GM18499 (cell line): ENCODE results near the gene EXOG.

Experiments used
- ATAC-seq: cut with Tn5 transposase; IDR thresholded peaks from one replicate; pipeline ENCODE4 v1.9.1; 2021; ENCODE audit warnings: moderate number of reproducible peaks; ENCODE audit not compliant: insufficient read depth, unreplicated experiment

EXOG gene

GRCh38 chr3:38500688-38501417 lies 4.7 kb downstream of the EXOG start:
- ATAC-seq: no peak

DNA sequence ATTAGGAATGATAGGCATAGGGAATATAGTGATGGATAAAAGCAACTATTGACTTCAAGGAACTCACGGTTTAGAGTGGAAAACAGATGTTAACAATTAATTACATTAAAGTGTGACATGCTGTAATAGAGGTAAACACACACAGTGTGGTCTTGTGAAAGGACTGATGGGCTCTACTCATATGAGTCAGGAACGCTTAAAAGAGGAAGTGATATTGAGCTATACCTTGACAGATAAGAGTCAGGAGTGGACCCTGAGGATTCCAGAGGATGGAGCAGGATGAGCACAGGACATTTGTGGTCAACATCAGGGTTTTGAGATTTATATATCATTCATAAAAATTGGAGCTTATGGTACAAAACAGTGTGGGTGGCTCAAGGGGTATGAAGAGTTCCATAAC lies 11.0 kb downstream of the EXOG start:
- peak; percentile 92 for ATAC-seq

DNA sequence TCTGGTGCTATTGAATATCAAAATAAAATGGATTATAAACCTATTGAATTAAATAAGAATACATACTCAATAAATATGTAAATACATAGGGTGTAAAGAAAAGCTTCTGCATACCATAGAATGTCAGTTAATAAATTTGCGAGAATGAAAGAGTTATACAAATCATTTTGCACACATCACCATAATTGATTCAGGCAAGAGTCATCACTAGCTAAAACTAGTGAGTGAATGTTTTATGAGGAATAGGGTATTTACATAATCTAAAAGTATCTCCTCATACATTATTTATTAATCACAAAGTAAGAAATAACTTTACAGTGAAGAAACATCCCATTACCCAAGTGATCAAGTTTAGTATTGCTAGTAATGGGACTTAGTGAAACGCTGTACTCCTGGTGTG lies 13.6 kb downstream of the EXOG start:
- ATAC-seq: no peak

DNA sequence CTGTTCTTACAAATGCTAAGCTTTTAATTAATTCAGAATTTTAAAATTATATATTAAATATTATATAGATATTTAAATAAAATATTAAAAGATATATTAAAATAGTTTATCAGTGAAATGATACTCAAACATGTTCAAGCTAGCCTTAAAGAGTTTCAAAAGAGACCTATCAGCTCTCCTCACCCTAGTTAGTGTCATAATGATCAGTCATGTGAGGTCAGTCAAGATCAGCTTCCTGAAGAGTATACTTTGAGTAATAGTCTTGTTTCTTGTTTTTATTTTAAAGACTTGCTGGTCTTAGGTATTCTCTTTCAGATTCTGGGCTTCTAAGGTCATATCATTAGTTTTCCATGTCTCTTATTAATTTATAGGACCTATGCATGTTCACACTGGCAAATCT lies 14.5 kb downstream of the EXOG start:
- ATAC-seq: no peak

GRCh38 chr3:38511546-38511945 lies 15.4 kb downstream of the EXOG start:
- no peak for ATAC-seq

DNA sequence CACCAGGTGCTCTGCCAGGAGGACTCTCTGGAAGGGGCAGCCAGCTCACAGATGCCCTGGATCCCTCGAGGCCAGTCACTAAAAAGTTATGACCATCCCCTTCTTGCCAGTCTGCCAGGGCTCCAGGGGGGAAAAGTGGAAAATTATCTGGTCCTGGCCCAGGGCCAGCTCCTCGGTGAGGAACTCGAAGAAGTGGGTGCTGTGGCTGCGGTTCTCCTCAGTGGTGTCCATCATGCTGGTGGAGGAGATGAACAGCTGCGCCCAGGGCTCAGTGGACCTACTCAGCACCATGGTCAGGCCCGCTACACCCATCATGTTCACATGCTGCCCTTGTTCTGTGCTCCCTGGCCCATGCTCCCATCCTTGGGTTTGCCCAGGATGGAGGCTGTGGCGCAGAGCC lies 19.2 kb downstream of the EXOG start:
- no peak for ATAC-seq

GRCh38 chr3:38516669-38517068 lies 20.5 kb downstream of the EXOG start:
- ATAC-seq: no peak

DNA sequence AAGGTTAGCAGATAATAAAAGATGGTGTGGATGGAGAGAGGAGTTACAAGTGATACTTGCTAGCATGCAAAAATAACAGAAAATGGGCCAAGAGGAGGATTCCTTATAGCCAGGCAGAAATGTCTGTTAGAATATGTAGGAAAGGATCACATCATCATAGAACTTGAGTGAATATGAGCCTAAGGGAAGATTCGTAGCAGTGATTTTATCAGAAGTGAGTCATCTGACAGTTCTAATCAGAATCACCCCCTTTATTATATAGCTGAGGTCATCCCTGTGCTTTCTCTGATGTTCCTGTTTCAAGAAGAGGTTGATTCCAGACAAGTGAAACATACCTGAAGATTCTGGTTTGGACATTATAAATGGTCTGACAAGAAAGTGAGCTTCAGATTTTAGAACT lies 22.9 kb downstream of the EXOG start:
- no peak for ATAC-seq

- ATAC-seq: no peak
Observed at GRCh38 chr3:38519651-38520050, 23.5 kb downstream of the EXOG start.

GRCh38 chr3:38521391-38521987 lies 25.3 kb downstream of the EXOG start:
- ATAC-seq: no peak

- ATAC-seq: no peak
Observed at GRCh38 chr3:38522002-38522401, 25.9 kb downstream of the EXOG start.

GRCh38 chr3:38524141-38524739 lies 28.1 kb downstream of the EXOG start:
- ATAC-seq: no peak

DNA sequence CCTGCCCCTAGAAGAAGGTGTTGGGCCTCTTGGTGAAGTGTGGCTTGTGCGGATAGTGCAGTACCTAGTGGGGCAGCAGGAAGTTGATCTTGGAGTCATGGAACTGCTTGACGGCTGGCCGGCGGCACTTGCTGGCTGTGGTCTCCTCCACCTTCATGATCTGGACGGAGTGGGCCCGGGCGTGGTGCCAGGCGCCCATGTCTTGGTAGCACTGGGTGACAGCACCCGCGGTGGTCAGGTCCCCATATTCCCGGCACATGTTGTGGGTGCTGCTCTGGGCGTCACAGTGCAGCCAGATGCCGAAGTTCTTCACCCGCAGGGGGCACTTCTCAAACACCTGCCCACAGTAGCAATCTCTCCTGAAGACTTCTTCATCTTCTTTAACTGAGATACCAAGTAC lies 30.7 kb downstream of the EXOG start:
- no peak for ATAC-seq

DNA sequence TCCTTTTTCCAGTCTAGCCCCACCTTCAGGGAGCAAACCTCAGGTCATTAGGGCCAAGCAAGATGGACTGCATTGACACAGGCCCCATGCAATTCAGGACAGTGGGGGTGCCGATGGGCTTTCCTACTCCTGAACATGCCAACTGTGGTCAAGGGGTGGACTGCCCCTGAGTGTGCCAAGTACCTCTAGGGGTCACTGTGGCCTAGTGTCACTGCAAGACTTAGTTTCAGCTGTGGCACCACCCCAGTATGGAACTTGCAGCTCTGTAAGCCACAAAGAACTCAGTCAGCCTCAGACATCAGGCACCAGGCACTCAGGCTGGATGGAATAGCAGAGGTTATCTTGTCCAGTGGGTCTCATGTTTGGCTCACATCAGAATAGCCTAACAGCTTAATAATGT lies 32.3 kb downstream of the EXOG start:
- ATAC-seq: no peak

- no peak for ATAC-seq
Observed at GRCh38 chr3:38532529-38532928, 36.4 kb downstream of the EXOG start.

DNA sequence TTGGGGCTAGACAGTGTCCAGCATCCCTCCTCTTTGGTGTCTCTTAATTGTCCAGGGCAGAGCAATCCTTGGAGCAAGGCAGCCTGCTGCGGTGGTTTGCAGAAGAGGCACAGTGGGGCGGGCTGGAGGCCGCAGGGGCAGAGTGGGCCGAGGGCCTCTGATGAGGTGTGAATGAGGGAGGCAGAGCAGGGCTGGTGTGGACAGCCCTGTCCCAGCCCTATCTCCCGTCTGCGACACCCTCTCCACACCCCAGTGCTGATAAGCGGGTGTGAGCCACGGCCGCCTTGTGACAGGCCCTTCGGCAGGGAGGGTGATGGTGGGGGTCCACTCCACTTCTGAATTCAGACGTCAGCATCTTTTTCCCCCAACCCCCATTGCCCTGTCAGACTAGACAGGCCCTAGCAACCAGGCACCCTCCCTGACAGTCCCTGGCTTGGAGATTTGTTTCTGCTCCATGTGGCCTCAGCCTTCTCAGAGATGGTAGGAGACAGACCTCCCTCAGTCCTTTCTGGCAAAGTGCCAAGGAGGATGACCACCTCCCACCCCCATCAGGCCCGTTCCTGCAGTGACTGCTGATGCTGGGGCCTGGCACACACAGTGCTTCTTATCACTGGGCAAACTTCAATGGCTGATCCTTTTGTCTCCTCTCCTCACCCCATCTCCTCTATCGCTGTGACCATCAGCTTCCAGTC lies 37.3 kb downstream of the EXOG start:
- ATAC-seq: no peak

DNA sequence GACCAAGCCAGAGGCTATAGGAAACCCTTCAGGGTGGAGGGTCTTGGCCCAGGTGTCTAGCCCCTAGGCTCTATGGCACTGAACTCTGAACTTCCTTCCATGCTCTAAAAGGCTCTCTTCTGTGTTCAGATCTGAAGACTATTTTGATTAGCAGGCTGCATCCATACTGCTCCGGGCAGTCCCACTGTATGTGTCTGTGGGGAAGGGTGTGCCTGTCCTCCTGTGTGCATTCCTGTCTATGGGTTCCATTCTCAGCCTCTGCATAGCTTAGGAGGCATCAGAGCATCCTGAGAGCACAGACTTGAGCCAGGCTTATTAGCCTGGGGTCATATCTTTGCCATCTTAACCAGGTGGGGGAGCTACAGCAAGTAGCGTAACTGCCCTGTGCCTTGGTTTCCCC lies 38.0 kb downstream of the EXOG start:
- no peak for ATAC-seq

DNA sequence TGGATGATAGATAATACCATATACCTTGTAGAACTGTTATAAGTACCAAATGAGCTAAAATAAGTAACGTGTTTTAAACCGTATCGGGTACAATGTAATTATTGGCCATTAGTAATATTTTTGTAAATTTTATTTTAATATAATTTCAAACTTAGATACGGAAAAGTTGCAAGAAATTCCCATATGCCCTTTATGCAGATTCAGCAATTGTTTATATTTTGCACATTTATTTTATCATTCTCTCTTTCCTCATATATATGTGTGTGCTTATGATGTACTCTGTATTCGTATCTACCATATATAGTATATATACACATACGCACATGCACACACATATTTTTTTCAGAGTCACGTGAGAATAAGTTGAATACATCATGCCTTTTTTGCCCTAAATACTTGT lies 38.5 kb downstream of the EXOG start:
- ATAC-seq: no peak

DNA sequence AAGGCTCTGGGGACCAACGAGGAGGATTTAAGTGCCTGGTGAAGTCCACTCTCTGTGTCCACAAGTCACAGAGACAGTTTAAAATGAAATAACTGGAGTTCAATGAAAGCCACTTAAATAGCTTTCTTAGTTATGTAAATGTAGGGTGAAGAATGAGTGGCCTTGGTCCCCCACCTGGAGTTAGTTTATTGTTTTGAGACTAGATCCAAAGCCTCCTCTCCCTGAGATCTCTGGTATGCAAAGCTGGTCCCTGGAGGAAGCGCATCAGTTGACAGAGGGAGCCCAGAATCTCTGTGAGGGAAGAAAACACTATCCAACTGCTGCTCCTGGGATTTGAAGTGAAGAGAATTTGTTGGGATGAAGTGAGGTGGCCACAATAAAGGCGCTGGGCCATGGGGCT lies 40.5 kb downstream of the EXOG start:
- no peak for ATAC-seq

DNA sequence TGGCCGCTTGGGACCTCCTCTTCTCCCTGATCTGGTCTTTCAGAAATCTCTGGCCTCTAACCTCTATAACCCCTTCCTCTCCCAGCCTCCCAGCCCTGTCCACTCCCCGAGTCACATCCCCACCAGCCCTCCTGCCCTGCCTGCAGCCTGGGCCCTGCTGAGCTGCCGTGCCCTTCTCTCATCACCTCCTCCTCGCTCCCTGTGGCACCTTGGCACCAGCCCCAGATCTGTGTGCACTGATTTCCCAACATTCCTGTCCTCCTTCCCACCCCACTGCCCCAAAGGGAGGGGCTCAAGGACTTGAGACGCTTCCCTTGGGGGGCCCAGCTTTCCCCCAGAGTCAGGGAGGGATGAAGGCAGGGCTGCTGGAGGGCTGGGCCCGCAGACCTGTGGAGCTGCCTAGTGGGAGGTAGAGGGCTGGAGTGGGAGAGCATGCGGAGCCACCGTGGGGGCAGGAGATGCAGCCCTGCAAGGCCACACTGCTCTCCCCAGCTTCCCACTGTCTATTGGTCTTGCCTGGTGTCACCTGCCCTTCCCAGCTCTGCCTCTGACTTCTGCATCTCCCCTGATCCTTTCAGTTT lies 42.7 kb downstream of the EXOG start:
- no peak for ATAC-seq

- ATAC-seq: no peak
Observed at GRCh38 chr3:38541806-38542205, 45.7 kb downstream of the EXOG start.
